Hematopoietic multipotent progenitor cell (in vitro differentiated cells): ENCODE data around the gene ADCY9. TPM values are rescaled to one million over a fixed set of nuclear protein-coding genes. Genes with fewer than 3 reads are reported as not detected.
"Not testable (repeated sequence)": the region's sequence is repeated elsewhere in the genome, so short reads cannot be mapped to it uniquely, and the experiment has no call there.

Experiments used
- DNase-seq, 3 donors: peaks; one replicate each; pipeline ENCODE4 v3.0.0-alpha.2; 2011 to 2015; ENCODE audit warnings: low read depth in 2 of 3, low spot score in 2 of 3
- total RNA-seq: library from RNA; depleted of rRNA; stranded (reverse); fragments of >200 nt; gene quantifications from one replicate; pipeline ENCODE4 v1.2.3, GENCODE V29; 2012

The ADCY9 gene
- total RNA-seq, result 8.3 TPM

- peak; percentile 63 to 77 (median 72) for DNase-seq
Observed at GRCh38 chr16:4116325-4117249, at the start of gene ADCY9. Gene ADCY9, minus strand, starts transcription at chr16:4116442. Its CDS starts 1,000 bp downstream, at chr16:4115442.

- DNase-seq, result no peak
Observed at GRCh38 chr16:4160658-4161430, 44.6 kb upstream of the ADCY9 start.

GRCh38 chr16:4159726-4160125 lies 43.5 kb upstream of the ADCY9 start:
- DNase-seq, result no peak

GRCh38 chr16:4158143-4159093 lies 42.2 kb upstream of the ADCY9 start:
- DNase-seq, result no peak

GRCh38 chr16:4157376-4157825 lies 41.2 kb upstream of the ADCY9 start:
- no peak for DNase-seq

- not testable (repeated sequence) for DNase-seq
Observed at GRCh38 chr16:4156503-4156902, 40.3 kb upstream of the ADCY9 start.

- DNase-seq, result not testable (repeated sequence)
Observed at GRCh38 chr16:4153364-4153763, 37.1 kb upstream of the ADCY9 start.

GRCh38 chr16:4152267-4152666 lies 36.0 kb upstream of the ADCY9 start:
- no peak for DNase-seq

- DNase-seq, result no peak
Observed at GRCh38 chr16:4147236-4147635, 31.0 kb upstream of the ADCY9 start.

GRCh38 chr16:4142268-4142667 lies 26.0 kb upstream of the ADCY9 start:
- peak in 1 of 3 donors; percentile 3 for DNase-seq

- DNase-seq, result no peak
Observed at GRCh38 chr16:4141604-4142003, 25.4 kb upstream of the ADCY9 start.

GRCh38 chr16:4140652-4141051 lies 24.4 kb upstream of the ADCY9 start:
- no peak for DNase-seq

GRCh38 chr16:4139968-4140367 lies 23.7 kb upstream of the ADCY9 start:
- DNase-seq, result no peak

GRCh38 chr16:4138713-4139112 lies 22.5 kb upstream of the ADCY9 start:
- no peak for DNase-seq

- DNase-seq, result no peak
Observed at GRCh38 chr16:4137438-4137837, 21.2 kb upstream of the ADCY9 start.

GRCh38 chr16:4136229-4136813 lies 20.1 kb upstream of the ADCY9 start:
- no peak for DNase-seq

GRCh38 chr16:4135537-4135936 lies 19.3 kb upstream of the ADCY9 start:
- no peak for DNase-seq

- DNase-seq, result no peak
Observed at GRCh38 chr16:4133897-4134372, 17.7 kb upstream of the ADCY9 start.

GRCh38 chr16:4131621-4132020 lies 15.4 kb upstream of the ADCY9 start:
- no peak for DNase-seq
